SK-N-SH treated with all-trans-retinoic acid at 6 μM for 48 hours (cell line): Measurements from ENCODE around the gene AP1AR.

Experiments used
- ATAC-seq: fragments of 200-7000 bp; cut with Tn5 transposase; 3 replicates; pipeline ENCODE4 v1.9.1; 2020; ENCODE audit warnings: mild to moderate bottlenecking, moderate library complexity
- ARNTL ChIP-seq: fragments of 450-650 bp; formaldehyde crosslinking; IDR thresholded peaks from 2 replicates; pipeline ENCODE4 v1.5.0; 2020; ENCODE audit warnings: low read depth, mild to moderate bottlenecking, moderate library complexity, borderline replicate concordance
- CREB5 ChIP-seq: fragments of 250-450 bp; sonication (Bioruptor Pico); IDR thresholded peaks from 2 replicates; pipeline ENCODE4 v1.5.1; 2020; ENCODE audit warnings: low read depth, mild to moderate bottlenecking, moderate library complexity
- CSDC2 ChIP-seq: fragments of 250-450 bp; sonication (Bioruptor Pico); IDR thresholded peaks from 2 replicates; pipeline ENCODE4 v1.5.0; 2020; ENCODE audit warnings: mild to moderate bottlenecking, moderate library complexity
- CSRNP3 ChIP-seq: fragments of 250-450 bp; sonication (Bioruptor Pico); IDR thresholded peaks from 2 replicates; pipeline ENCODE4 v1.5.1; 2021; ENCODE audit warnings: mild to moderate bottlenecking, moderate library complexity
- ESRRG ChIP-seq: fragments of 250-450 bp; sonication (Bioruptor Pico); IDR thresholded peaks from 2 replicates; pipeline ENCODE4 v1.6.1; 2021; ENCODE audit warnings: mild to moderate bottlenecking
- GLIS3 ChIP-seq: fragments of 250-450 bp; sonication (Bioruptor Pico); IDR thresholded peaks from 2 replicates; pipeline ENCODE4 v1.5.0; 2020; ENCODE audit warnings: mild to moderate bottlenecking, moderate library complexity
- ISL1 ChIP-seq: fragments of 250-450 bp; sonication (Bioruptor Pico); IDR thresholded peaks from 2 replicates; pipeline ENCODE4 v2.1.2; 2022; ENCODE audit warnings: mild to moderate bottlenecking, moderate library complexity
- OSR1 ChIP-seq: fragments of 250-450 bp; sonication (Bioruptor Pico); IDR thresholded peaks from 2 replicates; pipeline ENCODE4 v1.8.0; 2022; ENCODE audit warnings: moderate library complexity, mild to moderate bottlenecking, inconsistent platforms
- PATZ1 ChIP-seq: fragments of 250-450 bp; sonication (Bioruptor Pico); IDR thresholded peaks from 2 replicates; pipeline ENCODE4 v1.8.0; 2020; ENCODE audit warnings: mild to moderate bottlenecking, moderate library complexity, borderline replicate concordance
- POU6F1 ChIP-seq: fragments of 250-450 bp; sonication (Bioruptor Pico); IDR thresholded peaks from 2 replicates; pipeline ENCODE4 v1.8.0; 2021; ENCODE audit warnings: low read depth, mild to moderate bottlenecking, moderate library complexity, borderline replicate concordance
- PPARA ChIP-seq: fragments of 250-450 bp; sonication (Bioruptor Pico); IDR thresholded peaks from 2 replicates; pipeline ENCODE4 v1.5.0; 2020; ENCODE audit warnings: mild to moderate bottlenecking, borderline replicate concordance
- RARB ChIP-seq: fragments of 250-450 bp; sonication (Bioruptor Pico); IDR thresholded peaks from 2 replicates; pipeline ENCODE4 v1.8.0; 2021; ENCODE audit warnings: mild to moderate bottlenecking, moderate library complexity
- SNAI2 ChIP-seq: fragments of 250-450 bp; sonication (Bioruptor Pico); IDR thresholded peaks from 2 replicates; pipeline ENCODE4 v1.5.0; 2020; ENCODE audit warnings: mild to moderate bottlenecking, moderate library complexity
- TCF4 ChIP-seq: fragments of 250-450 bp; sonication (Bioruptor Pico); IDR thresholded peaks from 2 replicates; pipeline ENCODE4 v1.8.0; 2021; ENCODE audit warnings: mild to moderate bottlenecking, moderate library complexity, borderline replicate concordance
- TOX ChIP-seq: fragments of 250-450 bp; sonication (Bioruptor Pico); IDR thresholded peaks from 2 replicates; pipeline ENCODE4 v1.8.0; 2021; ENCODE audit warnings: mild to moderate bottlenecking, moderate library complexity, borderline replicate concordance
- TSHZ2 ChIP-seq: fragments of 250-450 bp; sonication (Bioruptor Pico); IDR thresholded peaks from 2 replicates; pipeline ENCODE4 v1.5.0; 2020; ENCODE audit warnings: mild to moderate bottlenecking, moderate library complexity
- ZC3H10 ChIP-seq: fragments of 250-450 bp; sonication (Bioruptor Pico); IDR thresholded peaks from 2 replicates; pipeline ENCODE4 v1.5.1; 2021; ENCODE audit warnings: mild to moderate bottlenecking, moderate library complexity
- ZFP3 ChIP-seq: fragments of 250-450 bp; sonication (Bioruptor Pico); IDR thresholded peaks from 2 replicates; pipeline ENCODE4 v1.5.0; 2020; ENCODE audit warnings: mild to moderate bottlenecking, moderate library complexity
- ZFP30 ChIP-seq: fragments of 450-650 bp; formaldehyde crosslinking; IDR thresholded peaks from 2 replicates; pipeline ENCODE4 v1.5.0; 2022; ENCODE audit warnings: mild to moderate bottlenecking, moderate library complexity
- ZNF565 ChIP-seq: fragments of 450-650 bp; formaldehyde crosslinking; conservative IDR thresholded peaks from 2 replicates; pipeline ENCODE4 v1.5.0; 2020; ENCODE audit warnings: low read depth, mild to moderate bottlenecking, moderate library complexity
- ZNF70 ChIP-seq: fragments of 450-650 bp; formaldehyde crosslinking; IDR thresholded peaks from 2 replicates; pipeline ENCODE4 v1.5.0; 2020; ENCODE audit warnings: mild to moderate bottlenecking, moderate library complexity
- ZNF8 ChIP-seq: fragments of 450-650 bp; formaldehyde crosslinking; IDR thresholded peaks from 2 replicates; pipeline ENCODE4 v1.5.0; 2020; ENCODE audit warnings: mild to moderate bottlenecking, moderate library complexity

The AP1AR gene

GRCh38 chr4:112184438-112184837 is 47.1 kb upstream of the AP1AR start:
- TF ChIP-seq ZC3H10 (CRISPR knock-in tag) (no peak), POU6F1 (no peak), SNAI2 (no peak), TCF4 (no peak), ZNF70 (no peak), CSRNP3 (CRISPR knock-in tag) (no peak), ESRRG (CRISPR knock-in tag) (no peak), RARB (CRISPR knock-in tag) (no peak), GLIS3 (CRISPR knock-in tag) (no peak), ISL1 (CRISPR knock-in tag) (no peak), CREB5 (no peak)
- ATAC-seq: no peak

GRCh38 chr4:112185334-112185733 is 46.3 kb upstream of the AP1AR start:
- ATAC-seq: no peak
- no peak for TF ChIP-seq PPARA
- no peak for TF ChIP-seq CREB5
- no peak for TF ChIP-seq ZFP3 (CRISPR knock-in tag)

- no peak for ATAC-seq
- TF ChIP-seq TOX (no peak), ZC3H10 (CRISPR knock-in tag) (no peak), TCF4 (no peak), GLIS3 (CRISPR knock-in tag) (no peak), ISL1 (CRISPR knock-in tag) (no peak)
These were observed 45.6 kb upstream of the AP1AR start for GRCh38 chr4:112185740-112186670.

GRCh38 chr4:112189754-112190153 is 41.8 kb upstream of the AP1AR start:
- peak; percentile 71; the same call in 2 of the 3 replicates for ATAC-seq
- TF ChIP-seq ZFP30 (CRISPR knock-in tag) (no peak), GLIS3 (CRISPR knock-in tag) (no peak), ISL1 (CRISPR knock-in tag) (no peak), ZNF8 (no peak), TSHZ2 (CRISPR knock-in tag) (no peak), CSRNP3 (CRISPR knock-in tag) (no peak), OSR1 (CRISPR knock-in tag) (no peak), TCF4 (no peak), SNAI2 (no peak), PATZ1 (CRISPR knock-in tag) (no peak), ARNTL (CRISPR knock-in tag) (no peak), ZNF565 (CRISPR knock-in tag) (no peak), POU6F1 (no peak), RARB (CRISPR knock-in tag) (no peak), CSDC2 (CRISPR knock-in tag) (no peak), PPARA (no peak)
